ENCODE measurements around the gene ST7.

GRCh38 chr7:117237646-117238045 lies 284.3 kb downstream of the ST7 start:
- TF ChIP-seq CTCF (IDR thresholded peaks at IDR 0.05), result no peak
- TF ChIP-seq ZFX (IDR thresholded peaks at IDR 0.05; ENCODE audit: borderline replicate concordance), result no peak

Measured in 22Rv1 (cell line).